Measurements from ENCODE around the gene RACK1.

Gene RACK1

DNA sequence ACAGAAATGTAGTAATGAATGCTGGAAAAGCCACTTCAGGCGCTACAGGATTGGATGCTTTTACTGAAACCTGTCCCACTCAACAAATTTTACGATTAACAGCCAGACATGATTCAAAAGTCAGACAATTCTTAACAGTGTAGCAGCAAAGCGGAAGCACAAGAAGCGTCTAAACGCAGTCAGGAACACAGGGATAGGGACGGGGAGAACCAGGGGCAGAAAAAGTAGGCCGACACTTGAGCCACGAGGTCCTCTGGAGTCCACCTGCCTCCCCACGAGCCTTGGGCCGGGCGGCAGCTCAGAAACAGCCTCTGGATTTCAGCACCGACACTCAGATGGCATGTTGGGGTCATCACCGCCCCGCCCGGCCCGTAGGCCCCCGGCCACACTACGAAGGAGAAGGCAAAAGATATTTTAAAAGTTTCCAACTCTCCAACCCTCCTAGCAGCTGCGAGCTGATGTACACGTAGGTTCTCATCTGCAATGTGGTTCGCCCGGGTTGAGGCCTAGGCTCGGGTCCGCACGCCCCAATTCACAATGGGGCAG, 615 bp downstream of the RACK1 start:
- H3K9me2 ChIP-seq (replicated peaks; ENCODE audit: control insufficient read depth, low read length): no peaks in the 10 kb centered on the region
- H3K4me2 ChIP-seq (ENCODE audit: low read length): peak overlapping the region; percentile 92
- no peaks in the 10 kb centered on the region for H3K27me3 ChIP-seq (ENCODE audit: control insufficient read depth, low read length)
- peaks cover 29% of the 10 kb centered on the region for H4K20me1 ChIP-seq (ENCODE audit: control insufficient read depth, insufficient read depth, low read depth, low read length)
- no peaks in the 10 kb centered on the region for H3K9me3 ChIP-seq (ENCODE audit: control insufficient read depth, insufficient read depth, low read length)
- peaks cover 55% of the 10 kb centered on the region for H3F3A ChIP-seq (ENCODE audit: control insufficient read depth, insufficient read depth)
- peak overlapping the region; percentile 90 for H3K27ac ChIP-seq (ENCODE audit: low read depth, low read length)
- peaks cover 39% of the 10 kb centered on the region for H3K4me1 ChIP-seq (ENCODE audit: control insufficient read depth, low read length)
- peaks cover 61% of the 10 kb centered on the region for H3K36me3 ChIP-seq (ENCODE audit: control insufficient read depth, low read length)
- H3K79me2 ChIP-seq (ENCODE audit: control insufficient read depth, low read length): peaks cover 90% of the 10 kb centered on the region
- peak overlapping the region; percentile 87 for H3K4me3 ChIP-seq (ENCODE audit: low read length)
- TF ChIP-seq EZH2phosphoT487 (IDR thresholded peaks at IDR 0.05; ENCODE audit: borderline replicate concordance, low read length) (no peak), CTCF (IDR thresholded peaks at IDR 0.05; ENCODE audit: low read depth, low read length, poor library complexity, severe bottlenecking) (no peak)

GRCh38 chr5:181242031-181242451, 1.7 kb downstream of the RACK1 start:
- peaks cover 69% of the 10 kb centered on the region for H3K36me3 ChIP-seq (ENCODE audit: control insufficient read depth, low read length)
- H3K79me2 ChIP-seq (ENCODE audit: control insufficient read depth, low read length): peaks cover 79% of the 10 kb centered on the region
- TF ChIP-seq EZH2phosphoT487 (IDR thresholded peaks at IDR 0.05; ENCODE audit: borderline replicate concordance, low read length): no peak
- TF ChIP-seq CTCF (IDR thresholded peaks at IDR 0.05; ENCODE audit: low read depth, low read length, poor library complexity, severe bottlenecking): no peak
- peak overlapping the region; percentile 90 for H3K27ac ChIP-seq (ENCODE audit: low read depth, low read length)
- H3K4me2 ChIP-seq (ENCODE audit: low read length): peak overlapping the region; percentile 92
- peaks cover 30% of the 10 kb centered on the region for H3K4me1 ChIP-seq (ENCODE audit: control insufficient read depth, low read length)
- peaks cover 36% of the 10 kb centered on the region for H4K20me1 ChIP-seq (ENCODE audit: control insufficient read depth, insufficient read depth, low read depth, low read length)
- H3K27me3 ChIP-seq (ENCODE audit: control insufficient read depth, low read length): no peaks in the 10 kb centered on the region
- peaks cover 66% of the 10 kb centered on the region for H3F3A ChIP-seq (ENCODE audit: control insufficient read depth, insufficient read depth)
- H3K9me3 ChIP-seq (ENCODE audit: control insufficient read depth, insufficient read depth, low read length): no peaks in the 10 kb centered on the region
- H3K4me3 ChIP-seq (ENCODE audit: low read length): peak overlapping the region; percentile 87
- no peaks in the 10 kb centered on the region for H3K9me2 ChIP-seq (replicated peaks; ENCODE audit: control insufficient read depth, low read length)

DNA sequence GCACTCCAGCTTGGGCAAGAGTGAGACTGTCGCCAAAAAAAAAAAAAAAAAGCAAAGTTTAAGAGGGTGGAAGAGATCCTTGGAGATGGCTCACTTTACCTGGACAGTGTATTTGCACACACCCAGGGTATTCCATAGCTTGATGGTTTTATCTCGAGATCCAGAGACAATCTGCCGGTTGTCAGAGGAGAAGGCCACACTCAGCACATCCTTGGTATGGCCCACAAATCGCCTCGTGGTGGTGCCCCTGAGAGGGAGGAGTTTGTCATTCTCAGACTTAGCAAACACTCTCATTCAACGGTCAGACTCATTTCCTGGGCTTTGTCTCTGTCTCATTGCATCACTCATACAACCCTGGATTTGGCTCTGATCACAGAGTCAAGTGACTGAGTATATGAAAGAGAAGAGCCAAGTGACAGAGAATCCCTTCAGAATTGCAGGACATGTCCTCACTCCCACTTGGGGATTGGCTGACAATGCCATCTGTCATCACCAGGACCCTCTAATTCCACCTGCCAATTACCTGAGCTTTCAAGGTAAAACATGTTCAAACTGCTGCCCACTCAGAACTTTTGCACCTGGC, 2.2 kb downstream of the RACK1 start:
- peaks cover 74% of the 10 kb centered on the region for H3K79me2 ChIP-seq (ENCODE audit: control insufficient read depth, low read length)
- peak overlapping the region; percentile 90 for H3K27ac ChIP-seq (ENCODE audit: low read depth, low read length)
- TF ChIP-seq CTCF (IDR thresholded peaks at IDR 0.05; ENCODE audit: low read depth, low read length, poor library complexity, severe bottlenecking) (no peak), EZH2phosphoT487 (IDR thresholded peaks at IDR 0.05; ENCODE audit: borderline replicate concordance, low read length) (no peak)
- peaks cover 36% of the 10 kb centered on the region for H4K20me1 ChIP-seq (ENCODE audit: control insufficient read depth, insufficient read depth, low read depth, low read length)
- H3K27me3 ChIP-seq (ENCODE audit: control insufficient read depth, low read length): no peaks in the 10 kb centered on the region
- no peaks in the 10 kb centered on the region for H3K9me2 ChIP-seq (replicated peaks; ENCODE audit: control insufficient read depth, low read length)
- peak overlapping the region; percentile 92 for H3K4me2 ChIP-seq (ENCODE audit: low read length)
- peaks cover 75% of the 10 kb centered on the region for H3K36me3 ChIP-seq (ENCODE audit: control insufficient read depth, low read length)
- H3K9me3 ChIP-seq (ENCODE audit: control insufficient read depth, insufficient read depth, low read length): no peaks in the 10 kb centered on the region
- peaks cover 71% of the 10 kb centered on the region for H3F3A ChIP-seq (ENCODE audit: control insufficient read depth, insufficient read depth)
- peak overlapping the region; percentile 87 for H3K4me3 ChIP-seq (ENCODE audit: low read length)
- peaks cover 29% of the 10 kb centered on the region for H3K4me1 ChIP-seq (ENCODE audit: control insufficient read depth, low read length)

All from DOHH2 (cell line).